ENCODE data around the gene DCAF12. TPM values are rescaled to one million over a fixed set of nuclear protein-coding genes. Genes with fewer than 3 reads are reported as not detected.
A peak's percentile ranks its signal among the peaks of the same experiment; 100 is the strongest.
"Not testable (repeated sequence)": the region's sequence is repeated elsewhere in the genome, so short reads cannot be mapped to it uniquely, and the experiment has no call there.

Gene DCAF12
- total RNA-seq, 1 experiment from 2014 or later: 38.3 TPM

GRCh38 chr9:34045903-34046302 lies 80.6 kb downstream of the DCAF12 start:
- DNase-seq (ENCODE audit: low read depth, low spot score): no peak
- peaks cover 24% of the 10 kb centered on the region for H3K4me1 ChIP-seq (ENCODE audit: control insufficient read depth, insufficient read depth, low read length)
- no TSS peak for BruUV-seq (replicated peaks)
- H3K4me3 ChIP-seq (ENCODE audit: low read depth in 2 of 2, low read length in 2 of 2): peak overlapping the region; percentile 33 to 84
- no peaks in the 10 kb centered on the region for H3K27me3 ChIP-seq (ENCODE audit: control insufficient read depth, insufficient read depth, low read length)
- TF ChIP-seq CTCF (IDR thresholded peaks at IDR 0.05) (no peak), REST (IDR thresholded peaks at IDR 0.05; ENCODE audit: insufficient read depth in 1 of 2, low read depth in 2 of 2, low read length in 1 of 2) (no peak), POLR2AphosphoS5 (IDR thresholded peaks at IDR 0.05; ENCODE audit: low read depth, low read length) (no peak), TCF7L2 (IDR thresholded peaks at IDR 0.05; ENCODE audit: low read depth, low read length) (no peak), SIN3A (IDR thresholded peaks at IDR 0.05; ENCODE audit: borderline replicate concordance, insufficient read depth, low read depth, low read length) (no peak)
- POLR2A ChIA-PET: interaction anchor here (0.6 kb wide), 1 partner anchor 51 kb away, joined by 3 read pairs; no protein-coding TSS in a partner anchor
- in situ Hi-C loops (cut with HindIII; ENCODE audit: low pct_unique_long_range_greater_than_20kb, low sequenced_read_pairs): no loop called here
- CTCF ChIA-PET: interaction anchor here (0.6 to 1.2 kb wide), 2 partner anchors 36 to 122 kb away, joined by 3 to 10 read pairs; no protein-coding TSS in a partner anchor
- peak overlapping the region; percentile 49; the same call in 1 of the 2 replicates for H3K27ac ChIP-seq (ENCODE audit: low read length)
- H3K36me3 ChIP-seq (ENCODE audit: control insufficient read depth, insufficient read depth, low read length): peaks cover 9% of the 10 kb centered on the region; the same call in 1 of the 2 replicates
- no peaks in the 10 kb centered on the region for H3K9me3 ChIP-seq (ENCODE audit: control insufficient read depth, insufficient read depth, low read depth, low read length)
- no peak for ATAC-seq
- intact Hi-C loops (cut with micrococcal nuclease; ENCODE audit: unreplicated experiment): no loop called here

- intact Hi-C loops (cut with micrococcal nuclease; ENCODE audit: unreplicated experiment); BruUV-seq (replicated peaks); H3K36me3 ChIP-seq (ENCODE audit: control insufficient read depth, insufficient read depth, low read length); H3K27ac ChIP-seq (ENCODE audit: low read length); DNase-seq (ENCODE audit: low read depth, low spot score); in situ Hi-C loops (cut with HindIII; ENCODE audit: low pct_unique_long_range_greater_than_20kb, low sequenced_read_pairs); H3K9me3 ChIP-seq (ENCODE audit: control insufficient read depth, insufficient read depth, low read depth, low read length); ATAC-seq; H3K27me3 ChIP-seq (ENCODE audit: control insufficient read depth, insufficient read depth, low read length); H3K4me3 ChIP-seq (ENCODE audit: low read depth in 2 of 2, low read length in 2 of 2): not testable (repeated sequence)
- POLR2A ChIA-PET: interaction anchor here (0.7 kb wide), 1 partner anchor 14 kb away, joined by 3 read pairs; no protein-coding TSS in a partner anchor
- peaks cover 16% of the 10 kb centered on the region for H3K4me1 ChIP-seq (ENCODE audit: control insufficient read depth, insufficient read depth, low read length)
- CTCF ChIA-PET: interaction anchor here (1.1 kb wide), 1 partner anchor 31 kb away, joined by 22 read pairs; no protein-coding TSS in a partner anchor
These were observed 84.4 kb downstream of the DCAF12 start for GRCh38 chr9:34042074-34042473.

GRCh38 chr9:34038851-34039250 lies 87.6 kb downstream of the DCAF12 start:
- not testable (repeated sequence) for BruUV-seq (replicated peaks); H3K4me3 ChIP-seq (ENCODE audit: low read depth in 2 of 2, low read length in 2 of 2)

More at GRCh38 chr9:34038851-34039250, 87.6 kb downstream of the DCAF12 start:
- H3K27me3 ChIP-seq (ENCODE audit: control insufficient read depth, insufficient read depth, low read length); DNase-seq (ENCODE audit: low read depth, low spot score); intact Hi-C loops (cut with micrococcal nuclease; ENCODE audit: unreplicated experiment); POLR2A ChIA-PET; in situ Hi-C loops (cut with HindIII; ENCODE audit: low pct_unique_long_range_greater_than_20kb, low sequenced_read_pairs); CTCF ChIA-PET; H3K36me3 ChIP-seq (ENCODE audit: control insufficient read depth, insufficient read depth, low read length); ATAC-seq; H3K9me3 ChIP-seq (ENCODE audit: control insufficient read depth, insufficient read depth, low read depth, low read length); H3K27ac ChIP-seq (ENCODE audit: low read length): not testable (repeated sequence)
- H3K4me1 ChIP-seq (ENCODE audit: control insufficient read depth, insufficient read depth, low read length): peaks cover 15% of the 10 kb centered on the region

Measured in Panc1 (cell line).